Activated CD8-positive, alpha-beta T cell treated with anti-CD3 and anti-CD28 coated beads for 36 hours (primary cell): ENCODE data around the gene KSR2. TPM values are rescaled to one million over a fixed set of nuclear protein-coding genes. Genes with fewer than 3 reads are reported as not detected.

ENCODE experiments used
- ATAC-seq: fragments of 200-7000 bp; cut with Tn5 transposase; one replicate; pipeline ENCODE4 v1.10.0; 2021; ENCODE audit warnings: mild to moderate bottlenecking, moderate library complexity
- CTCF ChIA-PET: fragments of 350-600 bp; sonication (Branson Sonifier 250); formaldehyde crosslinking; loops from one replicate; lab custom pipeline; 2021; ENCODE audit warnings: antibody characterized with exemption; lab: Charles Lee
- POLR2A ChIA-PET: fragments of 350-600 bp; sonication (Branson Sonifier 250); formaldehyde crosslinking; loops from one replicate; lab custom pipeline; 2021; ENCODE audit warnings: antibody characterized with exemption; lab: Charles Lee
- DNase-seq: peaks from one replicate; pipeline ENCODE4 v3.0.0-alpha.2; 2020
- H3K27ac Mint-ChIP-seq: one replicate; pipeline ENCODE4 v1.8.0; 2021; ENCODE audit warnings: mild to moderate bottlenecking, mixed read lengths
- H3K27me3 Mint-ChIP-seq: one replicate; pipeline ENCODE4 v1.8.0; 2021; ENCODE audit warnings: mixed read lengths
- H3K36me3 Mint-ChIP-seq: one replicate; pipeline ENCODE4 v1.8.0; 2021; ENCODE audit warnings: low read depth, mixed read lengths
- H3K4me1 Mint-ChIP-seq: one replicate; pipeline ENCODE4 v1.8.0; 2021; ENCODE audit warnings: low read depth, mixed read lengths
- H3K4me3 Mint-ChIP-seq: one replicate; pipeline ENCODE4 v1.8.0; 2021; ENCODE audit warnings: mild to moderate bottlenecking, moderate library complexity, mixed read lengths
- H3K9me3 Mint-ChIP-seq: one replicate; pipeline ENCODE4 v1.8.0; 2021; ENCODE audit warnings: mixed read lengths
- intact Hi-C: fragments of 100-400 bp; cut with micrococcal nuclease; formaldehyde crosslinking; loops from one replicate; pipeline ENCODE4 v1.10.0; 2022
- total RNA-seq, 2 experiments: library from RNA; stranded (reverse); gene quantifications; one replicate each; pipeline ENCODE4 v1.2.3, GENCODE V29; 2021
- TF ChIP-seq, protein P1 (sequence below): fragments of 200-600 bp; IDR thresholded peaks from one replicate; pipeline ENCODE4 v1.8.0; 2022; ENCODE audit warnings: antibody characterized with exemption, mild to moderate bottlenecking

KSR2 gene
- total RNA-seq, 2 experiments from 2014 or later = 0.02 TPM; not detected in 1

DNA sequence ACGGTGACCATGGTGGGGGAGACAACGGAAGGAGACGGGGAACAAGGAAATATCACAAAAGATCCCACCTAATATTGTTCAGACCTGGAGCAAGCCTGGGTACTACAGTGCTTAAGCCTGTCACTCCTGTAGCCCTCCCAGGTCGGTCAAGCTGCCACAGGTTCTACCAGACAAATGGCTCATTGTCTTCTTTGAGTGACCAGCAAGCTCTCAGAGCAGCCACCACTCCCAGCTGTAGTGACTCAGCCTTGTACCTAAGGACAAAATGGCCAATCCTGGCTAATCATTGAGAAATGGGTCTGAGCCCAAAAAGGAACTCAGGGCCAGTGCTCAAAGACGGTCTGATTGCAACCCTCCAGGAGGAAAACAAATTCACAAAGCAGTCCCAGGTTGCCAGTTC is 368.9 kb downstream of the KSR2 start:
- Mint-ChIP-seq H3K4me1 (no peaks in the 10 kb centered on the region), H3K9me3 (no peaks in the 10 kb centered on the region), H3K27me3 (no peaks in the 10 kb centered on the region), H3K4me3 (no peak overlapping the region), H3K27ac (no peak overlapping the region), H3K36me3 (no peaks in the 10 kb centered on the region)
- CTCF ChIA-PET = interaction anchor here (1.0 kb wide), 1 partner anchor 364 kb away, joined by 3 read pairs; no protein-coding TSS in a partner anchor
- TF ChIP-seq, protein P1, sequence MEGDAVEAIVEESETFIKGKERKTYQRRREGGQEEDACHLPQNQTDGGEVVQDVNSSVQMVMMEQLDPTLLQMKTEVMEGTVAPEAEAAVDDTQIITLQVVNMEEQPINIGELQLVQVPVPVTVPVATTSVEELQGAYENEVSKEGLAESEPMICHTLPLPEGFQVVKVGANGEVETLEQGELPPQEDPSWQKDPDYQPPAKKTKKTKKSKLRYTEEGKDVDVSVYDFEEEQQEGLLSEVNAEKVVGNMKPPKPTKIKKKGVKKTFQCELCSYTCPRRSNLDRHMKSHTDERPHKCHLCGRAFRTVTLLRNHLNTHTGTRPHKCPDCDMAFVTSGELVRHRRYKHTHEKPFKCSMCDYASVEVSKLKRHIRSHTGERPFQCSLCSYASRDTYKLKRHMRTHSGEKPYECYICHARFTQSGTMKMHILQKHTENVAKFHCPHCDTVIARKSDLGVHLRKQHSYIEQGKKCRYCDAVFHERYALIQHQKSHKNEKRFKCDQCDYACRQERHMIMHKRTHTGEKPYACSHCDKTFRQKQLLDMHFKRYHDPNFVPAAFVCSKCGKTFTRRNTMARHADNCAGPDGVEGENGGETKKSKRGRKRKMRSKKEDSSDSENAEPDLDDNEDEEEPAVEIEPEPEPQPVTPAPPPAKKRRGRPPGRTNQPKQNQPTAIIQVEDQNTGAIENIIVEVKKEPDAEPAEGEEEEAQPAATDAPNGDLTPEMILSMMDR = no peak
- DNase-seq (no peak), ATAC-seq (no peak)
- POLR2A ChIA-PET = interaction anchor here (0.7 kb wide), 1 partner anchor 1644 kb away, joined by 3 read pairs; no protein-coding TSS in a partner anchor
- intact Hi-C loops = no loop called here

DNA sequence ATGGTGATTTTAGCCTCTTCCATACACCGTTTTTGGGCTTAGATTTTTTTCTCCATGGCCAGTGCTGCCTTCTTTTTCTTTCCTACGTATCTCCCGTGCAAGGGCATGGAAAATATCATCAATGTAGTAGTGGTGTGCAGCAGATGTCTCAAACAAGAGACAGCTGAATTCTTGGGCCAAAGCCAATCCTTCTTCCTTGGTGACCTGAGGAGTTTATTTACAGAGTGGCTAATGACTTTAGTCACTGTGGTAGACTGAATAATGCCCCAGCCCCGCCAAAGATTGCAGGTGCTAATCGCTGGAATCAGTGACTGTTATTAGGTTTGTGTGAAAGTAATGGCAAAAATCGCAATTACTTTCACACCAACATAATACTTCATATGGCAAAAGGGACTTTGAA is 371.8 kb downstream of the KSR2 start:
- Mint-ChIP-seq H3K9me3 (no peaks in the 10 kb centered on the region), H3K4me1 (no peaks in the 10 kb centered on the region), H3K27me3 (peaks cover 5% of the 10 kb centered on the region), H3K4me3 (no peak overlapping the region), H3K27ac (no peak overlapping the region), H3K36me3 (no peaks in the 10 kb centered on the region)
- DNase-seq = no peak
- intact Hi-C loops = no loop called here
- ChIA-PET CTCF (interaction anchor here (1.3 kb wide), 1 partner anchor 9 kb away, joined by 4 read pairs; no protein-coding TSS in a partner anchor), POLR2A (no interaction called here)
- TF ChIP-seq, protein P1 = no peak
- no peak for ATAC-seq

DNA sequence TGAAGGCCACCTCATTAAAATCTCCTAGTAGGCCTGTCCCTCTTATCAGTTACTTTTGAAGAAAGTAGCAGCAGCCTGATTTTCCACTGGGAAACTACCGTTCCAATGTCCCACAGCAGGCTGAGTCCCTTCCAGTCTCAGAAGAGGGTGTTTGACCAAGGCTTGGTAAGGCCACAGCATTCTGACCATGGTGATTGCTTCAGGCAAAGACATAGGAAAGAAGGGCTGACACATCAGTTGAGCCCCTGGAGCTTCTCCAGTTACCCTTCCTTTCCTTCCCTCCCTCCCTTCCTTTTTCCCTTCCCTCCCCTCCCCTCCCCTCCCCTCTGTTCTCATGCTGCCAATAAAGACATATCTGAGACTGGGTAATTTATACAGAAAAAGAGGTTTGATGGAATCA is 373.0 kb downstream of the KSR2 start:
- ATAC-seq = no peak
- intact Hi-C loops = no loop called here
- peaks cover 5% of the 10 kb centered on the region for H3K27me3 Mint-ChIP-seq
- H3K27ac Mint-ChIP-seq = no peak overlapping the region
- H3K36me3 Mint-ChIP-seq = no peaks in the 10 kb centered on the region
- H3K4me1 Mint-ChIP-seq = no peaks in the 10 kb centered on the region
- ChIA-PET CTCF (no interaction called here), POLR2A (no interaction called here)
- TF ChIP-seq, protein P1 = no peak
- H3K9me3 Mint-ChIP-seq = no peaks in the 10 kb centered on the region
- H3K4me3 Mint-ChIP-seq = no peak overlapping the region
- DNase-seq = no peak

DNA sequence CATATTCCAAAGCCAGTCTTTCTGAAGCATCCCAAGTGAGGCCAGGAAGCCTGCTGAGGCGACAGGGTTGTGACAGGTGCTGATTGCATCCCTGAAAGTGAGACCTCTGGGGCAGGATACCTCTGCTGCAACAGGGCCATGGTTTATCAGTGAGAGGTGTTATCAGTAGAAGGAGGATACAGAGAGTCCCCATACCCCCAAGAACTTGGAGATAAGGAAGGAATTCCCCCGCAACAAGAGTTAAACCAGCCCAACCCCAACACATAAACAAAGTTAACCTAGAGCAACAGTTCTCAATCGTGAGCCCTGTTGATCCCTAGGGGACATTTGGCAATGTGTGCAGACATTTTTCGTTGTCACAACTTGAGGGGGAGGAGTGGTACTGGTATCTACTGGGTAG is 374.3 kb downstream of the KSR2 start:
- ChIA-PET POLR2A (no interaction called here), CTCF (no interaction called here)
- Mint-ChIP-seq H3K27ac (no peak overlapping the region), H3K27me3 (peaks cover 5% of the 10 kb centered on the region), H3K36me3 (no peaks in the 10 kb centered on the region), H3K4me1 (no peaks in the 10 kb centered on the region), H3K4me3 (no peak overlapping the region), H3K9me3 (peaks cover 5% of the 10 kb centered on the region)
- intact Hi-C loops = no loop called here
- ATAC-seq (no peak), DNase-seq (no peak)
- TF ChIP-seq, protein P1 = no peak

DNA sequence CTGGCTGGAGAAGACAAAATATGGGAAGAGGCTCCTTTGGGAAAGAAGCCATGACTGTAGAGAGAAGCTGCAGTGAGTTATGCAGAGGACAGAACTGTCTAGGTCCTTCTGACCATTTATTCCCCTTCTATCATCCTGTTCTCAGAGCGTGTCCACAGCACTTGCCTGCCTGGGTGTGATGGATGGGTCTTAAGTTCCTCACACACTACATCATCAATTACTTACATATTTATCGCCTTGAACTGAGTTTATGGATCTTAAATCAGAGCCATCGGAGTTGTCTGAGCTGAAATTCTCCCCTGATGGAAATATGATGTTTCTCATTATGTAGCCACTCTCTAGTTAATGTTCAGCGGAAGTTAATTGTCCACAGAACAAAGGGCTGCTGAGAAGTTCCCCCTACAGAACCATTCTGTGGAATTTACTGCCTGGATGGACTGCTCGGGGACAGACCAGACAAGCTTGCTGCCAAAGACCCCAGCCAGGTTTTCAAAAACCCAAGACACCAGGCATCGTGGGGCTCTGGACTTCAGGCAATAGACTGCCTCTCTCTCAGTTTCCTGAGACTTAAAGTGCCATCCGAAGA is 374.9 kb downstream of the KSR2 start:
- Mint-ChIP-seq H3K4me3 (no peak overlapping the region), H3K36me3 (no peaks in the 10 kb centered on the region), H3K27me3 (peaks cover 5% of the 10 kb centered on the region), H3K27ac (no peak overlapping the region), H3K9me3 (peaks cover 5% of the 10 kb centered on the region), H3K4me1 (no peaks in the 10 kb centered on the region)
- ChIA-PET POLR2A (no interaction called here), CTCF (interaction anchor here (1.2 kb wide), 1 partner anchor 362 kb away, joined by 3 read pairs; no protein-coding TSS in a partner anchor)
- intact Hi-C loops = no loop called here
- ATAC-seq = no peak
- no peak for DNase-seq
- TF ChIP-seq, protein P1 = no peak
